HCT116 (cell line): ENCODE measurements around the gene CFAP97. TPM values are rescaled to one million over a fixed set of nuclear protein-coding genes. Genes with fewer than 3 reads are reported as not detected.

ENCODE experiments used
- ATAC-seq: fragments of 200-7000 bp; cut with Tn5 transposase; 2 replicates; pipeline ENCODE4 v1.9.1; 2020; ENCODE audit warnings: mild to moderate bottlenecking, moderate library complexity
- BruUV-seq: library from RNA; stranded (reverse); fragments of 400-500 nt; replicated peaks from 2 replicates; lab custom pipeline; 2021; lab: Mats Ljungman, UMichigan
- CTCF ChIA-PET: fragments of 300-600 bp; sonication (Branson Sonifier 250); formaldehyde crosslinking; loops from one replicate; lab custom pipeline; 2021; ENCODE audit warnings: antibody characterized with exemption; lab: Charles Lee
- POLR2A ChIA-PET: fragments of 300-600, 350-600 bp; sonication (Branson Sonifier 250); formaldehyde crosslinking; loops from one replicate; lab custom pipeline; 2021; ENCODE audit warnings: antibody characterized with exemption; lab: Charles Lee
- RAD21 ChIA-PET, 2 experiments: fragments of 300-600 bp; sonication (Branson Sonifier 250); formaldehyde crosslinking; loops; one replicate each; lab custom pipeline; 2023; ENCODE audit warnings: low total read pairs in 2 of 2; ENCODE audit not compliant: uncharacterized antibody in 2 of 2, unreplicated experiment in 2 of 2, low non-redundant PET in 1 of 2; lab: Charles Lee
- DNase-seq: peaks from one replicate; pipeline ENCODE4 v3.0.0-alpha.2; 2010; ENCODE audit warnings: low read depth, low spot score
- H2AFZ ChIP-seq: fragments of 200-600 bp; shearing (Covaris generic), sonication (generic); 2 replicates; pipeline ENCODE4 v1.6.1; 2017; ENCODE audit warnings: low read depth, mixed run types, mixed read lengths, antibody characterized with exemption, low read length; ENCODE audit not compliant: poor library complexity, severe bottlenecking
- H3K27ac ChIP-seq: 2 replicates; pipeline ENCODE4 v1.5.1; 2012; ENCODE audit warnings: low read depth, low read length
- H3K27me3 ChIP-seq: fragments of 200-600 bp; sonication (generic); 2 replicates; pipeline ENCODE4 v1.6.1; 2016; ENCODE audit warnings: mixed run types, low read length, mixed read lengths; ENCODE audit not compliant: insufficient read depth
- H3K36me3 ChIP-seq, 2 experiments: fragments of 200-500 bp in 1 of 2; fragments of 200-600 bp in 1 of 2; sonication (Bioruptor generic) in 1 of 2; sonication (generic) in 1 of 2; 2 replicates each; pipeline versions ENCODE4 v1.5.1 to v1.6.1; 2014 to 2016; ENCODE audit warnings: low read length in 2 of 2, inconsistent platforms in 1 of 2, mixed read lengths in 1 of 2, mixed run types in 1 of 2; ENCODE audit not compliant: insufficient read depth in 2 of 2, control insufficient read depth in 1 of 2
- H3K4me1 ChIP-seq, 2 experiments: fragments of 200-600 bp in 1 of 2; sonication (generic) in 1 of 2; 2 replicates each; pipeline versions ENCODE4 v1.5.1 to v1.6.1; 2012 to 2017; ENCODE audit warnings: low read length in 2 of 2, inconsistent platforms in 1 of 2, mild to moderate bottlenecking in 1 of 2, mixed read lengths in 1 of 2, mixed run types in 1 of 2, moderate library complexity in 1 of 2; ENCODE audit not compliant: insufficient read depth in 2 of 2, control insufficient read depth in 1 of 2
- H3K4me2 ChIP-seq: fragments of 200-600 bp; sonication (generic); 2 replicates; pipeline ENCODE4 v1.6.1; 2017; ENCODE audit warnings: mixed run types, low read length, mixed read lengths
- H3K4me3 ChIP-seq, 2 experiments: fragments of 200-600 bp in 1 of 2; sonication (generic) in 1 of 2; replicated peaks in 1 of 2; 2 replicates each; pipeline ENCODE4 v1.5.1; 2011 to 2016; ENCODE audit warnings: low read length in 2 of 2, control low read depth in 1 of 2, low read depth in 1 of 2, mild to moderate bottlenecking in 1 of 2, mixed read lengths in 1 of 2, mixed run types in 1 of 2
- H3K79me2 ChIP-seq: fragments of 200-600 bp; sonication (generic); 2 replicates; pipeline ENCODE4 v1.6.1; 2017; ENCODE audit warnings: mild to moderate bottlenecking, mixed run types, low read length, moderate library complexity, mixed read lengths; ENCODE audit not compliant: insufficient read depth
- H3K9ac ChIP-seq: fragments of 200-600 bp; sonication (generic); 2 replicates; pipeline ENCODE4 v1.6.1; 2016; ENCODE audit warnings: low read length, mixed read lengths
- H3K9me2 ChIP-seq: fragments of 200-600 bp; sonication (generic), shearing (Covaris generic); 2 replicates; pipeline ENCODE4 v1.6.1; 2017; ENCODE audit warnings: mixed run types, mild to moderate bottlenecking, moderate library complexity; ENCODE audit not compliant: insufficient read depth
- H3K9me3 ChIP-seq, 2 experiments: fragments of 200-500 bp in 1 of 2; fragments of 200-600 bp in 1 of 2; sonication (Bioruptor generic) in 1 of 2; sonication (generic) in 1 of 2; 2 replicates each; pipeline ENCODE4 v1.6.1; 2014 to 2017; ENCODE audit warnings: low read length in 2 of 2, mixed read lengths in 2 of 2, inconsistent platforms in 1 of 2, low read depth in 1 of 2, mild to moderate bottlenecking in 1 of 2, mixed run types in 1 of 2, moderate library complexity in 1 of 2; ENCODE audit not compliant: control insufficient read depth in 1 of 2, insufficient read depth in 1 of 2
- H4K20me1 ChIP-seq: fragments of 200-600 bp; sonication (generic), shearing (Covaris generic); 2 replicates; pipeline ENCODE4 v1.6.1; 2017; ENCODE audit warnings: mixed run types, mild to moderate bottlenecking, moderate library complexity; ENCODE audit not compliant: insufficient read depth
- CBX3 ChIP-seq: IDR thresholded peaks from 2 replicates; pipeline ENCODE4 v1.6.1; 2012; ENCODE audit warnings: low read depth
- CEBPB ChIP-seq: IDR thresholded peaks from 2 replicates; pipeline ENCODE4 v1.6.1; 2012; ENCODE audit warnings: low read depth
- JUND ChIP-seq: IDR thresholded peaks from 2 replicates; pipeline ENCODE4 v1.6.1; 2012
- TCF7L2 ChIP-seq: IDR thresholded peaks from 2 replicates; pipeline ENCODE4 v1.7.0; 2011; ENCODE audit warnings: borderline replicate concordance, inconsistent platforms; ENCODE audit not compliant: insufficient read depth, insufficient read length; ENCODE audit errors: extremely low read depth
- ZBTB33 ChIP-seq: IDR thresholded peaks from 2 replicates; pipeline ENCODE4 v1.6.1; 2011; ENCODE audit warnings: mild to moderate bottlenecking, low read length, moderate library complexity; ENCODE audit not compliant: insufficient replicate concordance; ENCODE audit errors: extremely low read depth
- ZNF274 ChIP-seq: fragments of 200-500 bp; sonication (Bioruptor generic); IDR thresholded peaks from 2 replicates; pipeline ENCODE4 v1.6.1; 2014; ENCODE audit warnings: mild to moderate bottlenecking, low read depth, low read length, inconsistent platforms
- intact Hi-C: fragments of 100-400 bp; cut with micrococcal nuclease; formaldehyde crosslinking; loops from 2 replicates; pipeline ENCODE4 v1.10.0; 2022
- total RNA-seq: library from RNA; stranded (reverse); gene quantifications from one replicate; pipeline ENCODE4 v1.2.1, GENCODE V29; 2021; ENCODE audit not compliant: unreplicated experiment
- TF ChIP-seq, protein P1 (sequence below): IDR thresholded peaks from 2 replicates; pipeline ENCODE4 v1.6.1; 2012; ENCODE audit warnings: low read depth

The CFAP97 gene
- total RNA-seq, 1 experiment from 2014 or later = 57.7 TPM

GRCh38 chr4:185124006-185124405 lies 79.8 kb downstream of the CFAP97 start:
- Histone ChIP-seq H3K4me2 (no peak overlapping the region), H3K9ac (no peak overlapping the region), H3K4me3 (no peak overlapping the region), H3K4me1 (peaks cover 0 to 10% of the 10 kb centered on the region in 2 experiments; a peak in 2 of 4 replicates), H3K27me3 (no peaks in the 10 kb centered on the region), H3K36me3 (no peaks in the 10 kb centered on the region), H3K9me3 (no peaks in the 10 kb centered on the region), H3K27ac (no peak overlapping the region), H4K20me1 (no peaks in the 10 kb centered on the region), H2AFZ (no peak overlapping the region), H3K79me2 (no peaks in the 10 kb centered on the region), H3K9me2 (no peaks in the 10 kb centered on the region)
- CTCF ChIA-PET = interaction anchor here (1.7 kb wide), 1 partner anchor 10 kb away, joined by 7 read pairs; no protein-coding TSS in a partner anchor
- no TSS peak for BruUV-seq
- intact Hi-C loops = no loop called here
- DNase-seq = no peak
- RAD21 ChIA-PET = no interaction called here
- no peak for TF ChIP-seq TCF7L2
- POLR2A ChIA-PET = no interaction called here
- no peak for ATAC-seq

- no peak overlapping the region for H3K27ac ChIP-seq
- BruUV-seq = no TSS peak
- H2AFZ ChIP-seq = no peak overlapping the region
- no peak overlapping the region for H3K4me2 ChIP-seq
- H3K27me3 ChIP-seq = no peaks in the 10 kb centered on the region
- no peak for DNase-seq
- ChIA-PET RAD21 (no interaction called here), CTCF (interaction anchor here (0.9 to 1.7 kb wide), 2 partner anchors 12 to 61 kb away, joined by 3 to 7 read pairs; no protein-coding TSS in a partner anchor), POLR2A (no interaction called here)
- no peaks in the 10 kb centered on the region for H4K20me1 ChIP-seq
- peaks cover 0 to 10% of the 10 kb centered on the region in 2 experiments; a peak in 2 of 4 replicates for H3K4me1 ChIP-seq
- no peak for ATAC-seq
- intact Hi-C loops = no loop called here
- H3K9me3 ChIP-seq = no peaks in the 10 kb centered on the region
- no peak overlapping the region for H3K9ac ChIP-seq
- no peaks in the 10 kb centered on the region for H3K36me3 ChIP-seq
- no peaks in the 10 kb centered on the region for H3K9me2 ChIP-seq
- H3K4me3 ChIP-seq = no peak overlapping the region
- TF ChIP-seq CBX3 (no peak), ZBTB33 (no peak), JUND (no peak), CEBPB (no peak), ZNF274 (no peak)
- TF ChIP-seq, protein P1, sequence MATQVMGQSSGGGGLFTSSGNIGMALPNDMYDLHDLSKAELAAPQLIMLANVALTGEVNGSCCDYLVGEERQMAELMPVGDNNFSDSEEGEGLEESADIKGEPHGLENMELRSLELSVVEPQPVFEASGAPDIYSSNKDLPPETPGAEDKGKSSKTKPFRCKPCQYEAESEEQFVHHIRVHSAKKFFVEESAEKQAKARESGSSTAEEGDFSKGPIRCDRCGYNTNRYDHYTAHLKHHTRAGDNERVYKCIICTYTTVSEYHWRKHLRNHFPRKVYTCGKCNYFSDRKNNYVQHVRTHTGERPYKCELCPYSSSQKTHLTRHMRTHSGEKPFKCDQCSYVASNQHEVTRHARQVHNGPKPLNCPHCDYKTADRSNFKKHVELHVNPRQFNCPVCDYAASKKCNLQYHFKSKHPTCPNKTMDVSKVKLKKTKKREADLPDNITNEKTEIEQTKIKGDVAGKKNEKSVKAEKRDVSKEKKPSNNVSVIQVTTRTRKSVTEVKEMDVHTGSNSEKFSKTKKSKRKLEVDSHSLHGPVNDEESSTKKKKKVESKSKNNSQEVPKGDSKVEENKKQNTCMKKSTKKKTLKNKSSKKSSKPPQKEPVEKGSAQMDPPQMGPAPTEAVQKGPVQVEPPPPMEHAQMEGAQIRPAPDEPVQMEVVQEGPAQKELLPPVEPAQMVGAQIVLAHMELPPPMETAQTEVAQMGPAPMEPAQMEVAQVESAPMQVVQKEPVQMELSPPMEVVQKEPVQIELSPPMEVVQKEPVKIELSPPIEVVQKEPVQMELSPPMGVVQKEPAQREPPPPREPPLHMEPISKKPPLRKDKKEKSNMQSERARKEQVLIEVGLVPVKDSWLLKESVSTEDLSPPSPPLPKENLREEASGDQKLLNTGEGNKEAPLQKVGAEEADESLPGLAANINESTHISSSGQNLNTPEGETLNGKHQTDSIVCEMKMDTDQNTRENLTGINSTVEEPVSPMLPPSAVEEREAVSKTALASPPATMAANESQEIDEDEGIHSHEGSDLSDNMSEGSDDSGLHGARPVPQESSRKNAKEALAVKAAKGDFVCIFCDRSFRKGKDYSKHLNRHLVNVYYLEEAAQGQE = no peak
- H3K79me2 ChIP-seq = no peaks in the 10 kb centered on the region
Measured at GRCh38 chr4:185122681-185123345, 81.0 kb downstream of the CFAP97 start.
